K562 (cell line): ENCODE results near the gene FN3KRP. TPM values are rescaled to one million over a fixed set of nuclear protein-coding genes. Genes with fewer than 3 reads are reported as not detected.

ENCODE experiments used
- ATAC-seq: fragments of 200-7000 bp; cut with Tn5 transposase; 3 replicates; pipeline ENCODE4 v1.9.1; 2020; ENCODE audit warnings: moderate library complexity
- BruUV-seq: library from RNA; stranded (reverse); fragments of 400-500 nt; replicated peaks from 2 replicates; lab custom pipeline; 2021; lab: Mats Ljungman, UMichigan
- CTCF ChIA-PET: fragments of 300-600 bp; formaldehyde crosslinking; extraction: SDS; loops from one replicate; lab custom pipeline; 2021; ENCODE audit warnings: low intra/inter-chr PET ratio; lab: Yijun Ruan, JAX
- POLR2A ChIA-PET: fragments of 300-600, 350-650 bp; sonication (Branson Sonifier 250); formaldehyde crosslinking; extraction: SDS; loops from one replicate; lab custom pipeline; 2021; ENCODE audit warnings: antibody characterized with exemption, inconsistent platforms; lab: Yijun Ruan, JAX
- DNase-seq, 4 experiments: peaks; one replicate each; pipeline versions ENCODE4 v3.0.0 to v3.0.0-alpha.2; 2011 to 2018; ENCODE audit warnings: low spot score in 3 of 4, mixed read lengths in 3 of 4; ENCODE audit errors: extremely low read depth in 1 of 4
- FAIRE-seq: peaks from 2 replicates; lab custom pipeline; 2011; peaks lifted over from hg19 to GRCh38; lab: Jason Lieb, UNC
- H2AFZ ChIP-seq: 2 replicates; pipeline ENCODE4 v1.6.0; 2011; ENCODE audit warnings: low read depth, low read length, control low read depth, inconsistent platforms
- H3K27ac ChIP-seq: fragments of 200-600 bp; 3 replicates; pipeline ENCODE4 v1.8.0; 2011; ENCODE audit warnings: low read depth, mild to moderate bottlenecking, control low read depth, inconsistent platforms, low read length, moderate library complexity, mixed read lengths; ENCODE audit errors: extremely low read depth
- H3K27me3 ChIP-seq, 2 experiments: fragments of 300-600 bp in 1 of 2; 2 replicates in 1 of 2; 3 replicates in 1 of 2; pipeline versions ENCODE4 v1.6.0 to v1.8.0; 2011; ENCODE audit warnings: inconsistent platforms in 2 of 2, low read length in 2 of 2, mild to moderate bottlenecking in 1 of 2, mixed read lengths in 1 of 2, moderate library complexity in 1 of 2; ENCODE audit not compliant: control insufficient read depth in 2 of 2, insufficient read depth in 2 of 2
- H3K36me3 ChIP-seq: fragments of 300-600 bp; 3 replicates; pipeline ENCODE4 v1.8.0; 2011; ENCODE audit warnings: mild to moderate bottlenecking, low read length, inconsistent platforms; ENCODE audit not compliant: control insufficient read depth, insufficient read depth
- H3K4me1 ChIP-seq, 2 experiments: fragments of 200-600 bp in 1 of 2; replicated peaks in 1 of 2; 2 replicates in 1 of 2; 3 replicates in 1 of 2; pipeline versions ENCODE4 v1.5.1 to v1.8.0; 2011; ENCODE audit warnings: inconsistent platforms in 2 of 2, low read length in 2 of 2, mild to moderate bottlenecking in 1 of 2, mixed read lengths in 1 of 2, moderate library complexity in 1 of 2; ENCODE audit not compliant: control insufficient read depth in 2 of 2, insufficient read depth in 2 of 2
- H3K4me2 ChIP-seq: 2 replicates; pipeline ENCODE4 v1.6.1; 2011; ENCODE audit warnings: low read length, control low read depth, inconsistent platforms, mixed read lengths; ENCODE audit not compliant: insufficient read depth
- H3K4me3 ChIP-seq: fragments of 200-600 bp; sonication (generic), shearing (Covaris generic); 2 replicates; pipeline ENCODE4 v1.5.1; 2016; ENCODE audit warnings: control low read depth, inconsistent platforms
- H3K79me2 ChIP-seq: fragments of 200-600 bp; 3 replicates; pipeline ENCODE4 v1.8.0; 2011; ENCODE audit warnings: low read length, inconsistent platforms; ENCODE audit not compliant: control insufficient read depth, insufficient read depth
- H3K9ac ChIP-seq, 2 experiments: 2 replicates each; pipeline versions ENCODE4 v1.6.0 to v1.6.1; 2011; ENCODE audit warnings: low read depth in 2 of 2, low read length in 2 of 2, control low read depth in 1 of 2, inconsistent platforms in 1 of 2, mild to moderate bottlenecking in 1 of 2, mixed read lengths in 1 of 2; ENCODE audit not compliant: insufficient read depth in 1 of 2
- H3K9me1 ChIP-seq: one replicate; pipeline ENCODE4 v1.6.0; 2011; ENCODE audit warnings: inconsistent platforms, mild to moderate bottlenecking, low read length, moderate library complexity; ENCODE audit not compliant: control insufficient read depth, insufficient read depth
- H3K9me3 ChIP-seq: replicated peaks from 2 replicates; pipeline ENCODE4 v1.5.1; 2011; ENCODE audit warnings: low read depth, low read length, inconsistent platforms; ENCODE audit not compliant: control insufficient read depth, insufficient read depth
- H4K20me1 ChIP-seq: replicated peaks from 2 replicates; pipeline ENCODE4 v1.6.1; 2011; ENCODE audit warnings: low read length, inconsistent platforms, mixed read lengths; ENCODE audit not compliant: control insufficient read depth, insufficient read depth
- CHD1 ChIP-seq: fragments of 200-600 bp; sonication (generic); IDR thresholded peaks from one replicate; pipeline ENCODE4 v1.6.1; 2012; ENCODE audit warnings: mild to moderate bottlenecking, moderate library complexity, low read length, inconsistent platforms
- POU5F1 ChIP-seq: fragments of 150-350 bp; IDR thresholded peaks from 2 replicates; pipeline ENCODE4 v1.6.1; 2014; ENCODE audit warnings: borderline replicate concordance, low read length, low read depth, mild to moderate bottlenecking; ENCODE audit not compliant: partially characterized antibody
- SIN3A ChIP-seq, 2 experiments: fragments of 150-350 bp in 1 of 2; IDR thresholded peaks; 2 replicates each; pipeline ENCODE4 v1.6.1; 2011 to 2016; ENCODE audit warnings: borderline replicate concordance in 2 of 2, low read depth in 2 of 2, low read length in 2 of 2, mild to moderate bottlenecking in 2 of 2, moderate library complexity in 2 of 2; ENCODE audit not compliant: control insufficient read depth in 1 of 2
- WGBS: fragments of 100-300 bp; shearing (Covaris generic); methylation state at CpG from one replicate; pipeline ENCODE4 v1.1.6; 2016; ENCODE audit warnings: low coverage, mixed read lengths; ENCODE audit not compliant: insufficient coverage; ENCODE audit errors: missing lambda C conversion rate; 5-methylcytosine and 5-hydroxymethylcytosine counted together
- in situ Hi-C: fragments of 300-500 bp; cut with MboI; formaldehyde crosslinking; loops from 4 replicates; pipeline ENCODE4 v1.15.0; 2018; ENCODE audit warnings: inconsistent platforms, mixed read lengths
- intact Hi-C: fragments of 100-400 bp; cut with micrococcal nuclease; formaldehyde crosslinking; loops from 2 replicates; pipeline ENCODE4 v1.14.2; 2022
- polyA plus RNA-seq, 8 experiments: library from polyadenylated mRNA; depleted of rRNA in 4 of 8; stranded (reverse) in 5 of 8; unstranded in 3 of 8; fragments of >200 nt; fragmentation: Nextera tagmentation in 2 of 8; fragmentation: Illumina TruSeq in 1 of 8; extraction: Ambion mirVana in 2 of 8; extraction: Trizol in 1 of 8; gene quantifications; 2 replicates each; pipeline versions ENCODE4 v1.2.1 to v1.2.3, GENCODE V29; 2011 to 2014; ENCODE audit warnings: inconsistent platforms in 1 of 8, missing spikeins in 1 of 8
- total RNA-seq, 7 experiments: library from RNA; depleted of rRNA in 6 of 7; stranded (reverse); fragments of >200 nt in 6 of 7; fragmentation: Illumina TruSeq in 2 of 7; extraction: Trizol in 2 of 7; gene quantifications; 2 replicates each; pipeline versions ENCODE4 v1.2.1 to v1.2.3, GENCODE V29; 2011 to 2021; ENCODE audit warnings: low replicate concordance in 1 of 7

The FN3KRP gene
- total and polyA plus RNA-seq, 9 of the 15 experiments (the other 6 are each of a cell fraction or from before 2014, with no cell fraction given): 2.0 to 32.1 (median 24.9) TPM

- H3K27ac ChIP-seq: no peak overlapping the region
- no peak overlapping the region for H2AFZ ChIP-seq
- peaks cover 38% of the 10 kb centered on the region for H3K36me3 ChIP-seq
- H3K4me1 ChIP-seq: peaks cover 24 to 38% of the 10 kb centered on the region in 2 experiments
- intact Hi-C loops (loop anchor here (5.0 kb wide), 1 partner anchor 36 kb away; the partner anchor contains the start of gene FN3KRP), in situ Hi-C loops (no loop called here)
- ATAC-seq (no peak), FAIRE-seq (peak; percentile 35)
- BruUV-seq: no TSS peak
- peak overlapping the region; percentile 77 to 85; a peak in 3 of 4 replicates for H3K9ac ChIP-seq
- no peak for TF ChIP-seq POU5F1
- peak in 1 of 2 experiments; percentile 28; a peak in 1 of 4 replicates for TF ChIP-seq SIN3A (IDR thresholded peaks at IDR 0.05; ENCODE audit: borderline replicate concordance in 2 of 2, control insufficient read depth in 1 of 2, low read depth in 2 of 2, low read length in 2 of 2)
- peak; percentile 6 for TF ChIP-seq CHD1
- TF ChIP-seq, all 486 proteins: peak for 2
- POLR2A ChIA-PET: interaction anchor here (0.6 to 0.7 kb wide), 2 partner anchors 23 to 177 kb away, joined by 3 to 4 read pairs; no protein-coding TSS in a partner anchor
- H4K20me1 ChIP-seq: no peaks in the 10 kb centered on the region
- peaks cover 12% of the 10 kb centered on the region for H3K9me3 ChIP-seq
- H3K9me1 ChIP-seq: peaks cover 2% of the 10 kb centered on the region
- H3K4me2 ChIP-seq: peak overlapping the region; percentile 93
- WGBS: 24% methylated on average over 8 of the region's 8 CpGs
- CTCF ChIA-PET: no interaction called here
- H3K4me3 ChIP-seq: peak overlapping the region; percentile 94
- H3K27me3 ChIP-seq: no peaks in the 10 kb centered on the region
- H3K79me2 ChIP-seq: peaks cover 42% of the 10 kb centered on the region
- DNase-seq: peak in 1 of 4 experiments; percentile 34
Measured at GRCh38 chr17:82753201-82753464, 36.6 kb downstream of the FN3KRP start.
